IMR-90 (cell line): ENCODE results near the gene MTA3. TPM values are rescaled to one million over a fixed set of nuclear protein-coding genes. Genes with fewer than 3 reads are reported as not detected.

Source experiments
- ATAC-seq: fragments of 200-7000 bp; cut with Tn5 transposase; 2 replicates; pipeline ENCODE4 v1.9.1; 2020; ENCODE audit warnings: low read depth, mild to moderate bottlenecking, moderate library complexity
- BruUV-seq: library from RNA; stranded (reverse); fragments of 400-500 nt; replicated peaks from 2 replicates; lab custom pipeline; 2021; lab: Mats Ljungman, UMichigan
- CTCF ChIA-PET: fragments of 300-600 bp; formaldehyde crosslinking; extraction: SDS; loops from one replicate; lab custom pipeline; 2021; ENCODE audit warnings: antibody characterized with exemption; lab: Yijun Ruan, JAX
- POLR2A ChIA-PET: fragments of 300-600 bp; sonication (Branson Sonifier 250); formaldehyde crosslinking; loops from one replicate; lab custom pipeline; 2022; ENCODE audit warnings: antibody characterized with exemption; ENCODE audit not compliant: unreplicated experiment; lab: Charles Lee
- DNase-seq: peaks from one replicate; pipeline ENCODE4 v3.0.0; 2013
- H2AFZ ChIP-seq: replicated peaks from 2 replicates; pipeline ENCODE3; 2013; ENCODE audit warnings: low read length, mild to moderate bottlenecking; ENCODE audit not compliant: poor library complexity
- H2AK5ac ChIP-seq: 2 replicates; pipeline ENCODE4 v1.6.1; 2013; ENCODE audit warnings: low read depth, low read length, inconsistent platforms
- H2AK9ac ChIP-seq: replicated peaks from 2 replicates; pipeline ENCODE3; 2013; ENCODE audit warnings: mild to moderate bottlenecking, low read depth, low read length, moderate library complexity; ENCODE audit not compliant: poor library complexity
- H2BK120ac ChIP-seq: 2 replicates; pipeline ENCODE4 v1.6.1; 2013; ENCODE audit warnings: low read depth, low read length, inconsistent platforms
- H2BK15ac ChIP-seq: 3 replicates; pipeline ENCODE4 v1.6.1; 2013; ENCODE audit warnings: low read depth, low read length, inconsistent platforms
- H2BK20ac ChIP-seq: 2 replicates; pipeline ENCODE4 v1.6.1; 2013; ENCODE audit warnings: low read depth, mild to moderate bottlenecking, inconsistent platforms, low read length, moderate library complexity
- H2BK5ac ChIP-seq: 2 replicates; pipeline ENCODE4 v1.6.1; 2013; ENCODE audit warnings: mild to moderate bottlenecking, low read depth, low read length, inconsistent platforms; ENCODE audit not compliant: poor library complexity, severe bottlenecking
- H3K14ac ChIP-seq: replicated peaks from 2 replicates; pipeline ENCODE4 v1.6.1; 2013; ENCODE audit warnings: low read depth, low read length, inconsistent platforms
- H3K18ac ChIP-seq: 2 replicates; pipeline ENCODE4 v1.6.1; 2013; ENCODE audit warnings: low read depth, low read length, control low read depth
- H3K23ac ChIP-seq: 2 replicates; pipeline ENCODE4 v1.6.1; 2013; ENCODE audit warnings: low read depth, low read length, inconsistent platforms
- H3K27ac ChIP-seq: 2 replicates; pipeline ENCODE4 v1.5.1; 2013; ENCODE audit warnings: mild to moderate bottlenecking, control low read depth, low read length; ENCODE audit not compliant: insufficient read depth
- H3K27me3 ChIP-seq: 2 replicates; pipeline ENCODE4 v1.6.1; 2013; ENCODE audit warnings: low read length; ENCODE audit not compliant: control insufficient read depth, insufficient read depth
- H3K36me3 ChIP-seq: 2 replicates; pipeline ENCODE4 v1.6.1; 2013; ENCODE audit warnings: low read length, mixed read lengths; ENCODE audit not compliant: control insufficient read depth, insufficient read depth
- H3K4ac ChIP-seq: 2 replicates; pipeline ENCODE4 v1.6.1; 2013; ENCODE audit warnings: low read depth, low read length, inconsistent platforms
- H3K4me1 ChIP-seq: 2 replicates; pipeline ENCODE4 v1.6.1; 2013; ENCODE audit warnings: low read length, mixed read lengths; ENCODE audit not compliant: control insufficient read depth, insufficient read depth
- H3K4me2 ChIP-seq: 2 replicates; pipeline ENCODE4 v1.6.1; 2013; ENCODE audit warnings: low read depth, mild to moderate bottlenecking, control low read depth, low read length, moderate library complexity
- H3K4me3 ChIP-seq: 2 replicates; pipeline ENCODE4 v1.5.1; 2013; ENCODE audit warnings: low read depth, mild to moderate bottlenecking, control low read depth, low read length, moderate library complexity; ENCODE audit not compliant: insufficient read depth
- H3K56ac ChIP-seq: 2 replicates; pipeline ENCODE4 v1.6.1; 2013; ENCODE audit warnings: low read length, inconsistent platforms; ENCODE audit not compliant: insufficient read depth; ENCODE audit errors: extremely low read depth
- H3K79me1 ChIP-seq, 2 experiments: 2 replicates each; pipeline ENCODE4 v1.6.1; 2013; ENCODE audit warnings: low read length in 2 of 2, inconsistent platforms in 1 of 2, low read depth in 1 of 2
- H3K9ac ChIP-seq: 2 replicates; pipeline ENCODE4 v1.6.1; 2013; ENCODE audit warnings: low read depth, low read length, control low read depth
- H3K9me1 ChIP-seq: 2 replicates; pipeline ENCODE4 v1.6.1; 2013; ENCODE audit warnings: low read length, inconsistent platforms; ENCODE audit not compliant: insufficient read depth
- H3K9me3 ChIP-seq: 2 replicates; pipeline ENCODE4 v1.6.1; 2013; ENCODE audit warnings: low read length; ENCODE audit not compliant: control insufficient read depth, insufficient read depth
- H4K20me1 ChIP-seq: 2 replicates; pipeline ENCODE4 v1.6.1; 2013; ENCODE audit warnings: low read length, inconsistent platforms; ENCODE audit not compliant: insufficient read depth
- H4K5ac ChIP-seq: 2 replicates; pipeline ENCODE4 v1.6.1; 2013; ENCODE audit warnings: mild to moderate bottlenecking, low read depth, low read length, control low read depth
- H4K8ac ChIP-seq, 2 experiments: 2 replicates each; pipeline ENCODE4 v1.6.1; 2013; ENCODE audit warnings: low read depth in 2 of 2, low read length in 2 of 2, control low read depth in 1 of 2, inconsistent platforms in 1 of 2
- H4K91ac ChIP-seq: 2 replicates; pipeline ENCODE4 v1.6.1; 2013; ENCODE audit warnings: low read depth, low read length, inconsistent platforms; ENCODE audit not compliant: insufficient read depth
- BHLHE40 ChIP-seq: fragments of 150-350 bp; IDR thresholded peaks from 2 replicates; pipeline ENCODE4 v1.6.1; 2016; ENCODE audit warnings: mild to moderate bottlenecking, low read depth, low read length
- CEBPB ChIP-seq: IDR thresholded peaks from 2 replicates; pipeline ENCODE4 v1.6.1; 2012; ENCODE audit warnings: low read depth, low read length, improper control_type of control experiment
- CHD1 ChIP-seq: IDR thresholded peaks from 2 replicates; pipeline ENCODE4 v1.6.1; 2012; ENCODE audit warnings: low read depth, low read length, improper control_type of control experiment
- FOS ChIP-seq: fragments of 150-350 bp; IDR thresholded peaks from 2 replicates; pipeline ENCODE4 v1.6.1; 2016; ENCODE audit warnings: low read depth, low read length
- MAFK ChIP-seq: IDR thresholded peaks from 2 replicates; pipeline ENCODE4 v1.6.1; 2012; ENCODE audit warnings: low read depth, low read length, improper control_type of control experiment
- MAZ ChIP-seq: IDR thresholded peaks from 2 replicates; pipeline ENCODE4 v1.6.1; 2012; ENCODE audit warnings: low read depth, mild to moderate bottlenecking, low read length, improper control_type of control experiment, moderate library complexity, borderline replicate concordance
- MXI1 ChIP-seq: IDR thresholded peaks from 2 replicates; pipeline ENCODE4 v1.6.1; 2012; ENCODE audit warnings: low read depth, mild to moderate bottlenecking, low read length, moderate library complexity, borderline replicate concordance
- NFE2L2 ChIP-seq: fragments of 150-350 bp; IDR thresholded peaks from 2 replicates; pipeline ENCODE4 v1.6.1; 2016; ENCODE audit warnings: low read depth, mild to moderate bottlenecking, low read length
- POLR2A ChIP-seq: IDR thresholded peaks from 2 replicates; pipeline ENCODE4 v1.6.1; 2012; ENCODE audit warnings: mild to moderate bottlenecking, low read depth, low read length
- RAD21 ChIP-seq: IDR thresholded peaks from 2 replicates; pipeline ENCODE4 v1.6.1; 2012; ENCODE audit warnings: low read length, improper control_type of control experiment
- RCOR1 ChIP-seq: IDR thresholded peaks from 2 replicates; pipeline ENCODE4 v1.6.1; 2012; ENCODE audit warnings: mild to moderate bottlenecking, low read length, improper control_type of control experiment; ENCODE audit not compliant: insufficient replicate concordance
- RFX5 ChIP-seq: IDR thresholded peaks from 2 replicates; pipeline ENCODE4 v1.8.0; 2012; ENCODE audit warnings: low read depth, mild to moderate bottlenecking, low read length, moderate library complexity
- SMC3 ChIP-seq: fragments of 150-350 bp; IDR thresholded peaks from 2 replicates; pipeline ENCODE4 v1.6.1; 2016; ENCODE audit warnings: low read depth, mild to moderate bottlenecking, antibody characterized with exemption, low read length, moderate library complexity
- WGBS, 2 experiments: methylation state at CpG; one replicate each; pipeline versions ENCODE4 v1.1.5 to v1.1.7; 2013; ENCODE audit warnings: missing lambda C conversion rate in 2 of 2; ENCODE audit not compliant: insufficient read length in 1 of 2; ENCODE audit errors: extremely low coverage in 2 of 2; 5-methylcytosine and 5-hydroxymethylcytosine counted together
- dilution Hi-C: fragments of 300-500 bp; cut with HindIII; formaldehyde crosslinking; loops from one replicate; pipeline ENCODE4 v1.14.3; 2018; ENCODE audit warnings: low sequenced_read_pairs; ENCODE audit not compliant: unreplicated experiment
- in situ Hi-C: fragments of 300-500 bp; cut with MboI; formaldehyde crosslinking; loops from 3 replicates; pipeline ENCODE4 v1.14.3; 2019; ENCODE audit warnings: low sequenced_read_pairs, inconsistent platforms, mixed read lengths
- intact Hi-C: fragments of 100-400 bp; cut with micrococcal nuclease; formaldehyde crosslinking; loops from 2 replicates; pipeline ENCODE4 v1.10.0; 2022
- polyA plus RNA-seq, 3 experiments: library from polyadenylated mRNA; depleted of rRNA; stranded (reverse); fragments of >200 nt; gene quantifications; 2 replicates each; pipeline ENCODE4 v1.2.3, GENCODE V29; 2012; ENCODE audit warnings: low replicate concordance in 1 of 3
- total RNA-seq: library from RNA; depleted of rRNA; stranded (reverse); fragments of >200 nt; gene quantifications from 2 replicates; pipeline ENCODE4 v1.2.3, GENCODE V29; 2012
- TF ChIP-seq, protein P1 (sequence below): conservative IDR thresholded peaks from 2 replicates; pipeline ENCODE4 v1.5.1; 2012; ENCODE audit warnings: mild to moderate bottlenecking, low read depth, low read length, improper control_type of control experiment
- TF ChIP-seq, protein P2 (sequence below): fragments of 150-350 bp; IDR thresholded peaks from 2 replicates; pipeline ENCODE4 v1.6.1; 2016; ENCODE audit warnings: low read depth, mild to moderate bottlenecking, low read length, moderate library complexity, borderline replicate concordance
- TF ChIP-seq, protein P3 (sequence below): fragments of 150-350 bp; IDR thresholded peaks from 2 replicates; pipeline ENCODE4 v1.6.1; 2017; ENCODE audit warnings: mild to moderate bottlenecking, antibody characterized with exemption, low read length, low read depth

MTA3 gene
- total and polyA plus RNA-seq, 2 of the 4 experiments (the other 2 are of a cell fraction) = 31.9 to 34.3 TPM

DNA sequence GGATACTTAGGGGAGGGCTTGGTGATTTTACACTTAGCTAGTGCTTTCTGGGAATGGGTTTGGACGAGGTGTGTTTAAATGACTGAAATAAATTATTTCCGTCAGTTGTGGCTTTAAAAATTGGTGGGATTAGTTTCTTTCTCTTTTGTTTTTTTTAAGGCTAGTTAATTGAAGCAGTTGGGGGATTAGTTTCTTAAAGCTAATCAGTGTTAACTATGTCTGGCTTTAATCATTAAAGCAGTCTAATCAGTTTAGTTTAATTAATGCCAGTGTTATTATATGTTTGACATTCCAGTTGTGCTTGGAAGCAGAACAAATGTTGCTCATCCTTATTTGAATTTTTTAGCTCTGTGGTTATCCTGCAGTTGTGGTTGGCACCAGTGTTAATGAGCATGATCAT, 10.2 kb downstream of the MTA3 start:
- no peak overlapping the region for H2AFZ ChIP-seq
- H3K23ac ChIP-seq = no peak overlapping the region
- peaks cover 31% of the 10 kb centered on the region for H3K36me3 ChIP-seq
- no peak overlapping the region for H2BK120ac ChIP-seq
- H3K14ac ChIP-seq = no peak overlapping the region
- H3K18ac ChIP-seq = no peak overlapping the region
- H3K4me1 ChIP-seq = no peaks in the 10 kb centered on the region
- CTCF ChIA-PET = no interaction called here
- H2BK20ac ChIP-seq = no peak overlapping the region
- intact Hi-C loops (no loop called here), in situ Hi-C loops (no loop called here), dilution Hi-C loops (no loop called here)
- no peak overlapping the region for H2AK9ac ChIP-seq
- no peaks in the 10 kb centered on the region for H3K9me3 ChIP-seq
- POLR2A ChIA-PET = no interaction called here
- no peak for TF ChIP-seq MAFK
- TF ChIP-seq RAD21 = no peak
- no peak for TF ChIP-seq CEBPB
- TF ChIP-seq, protein P1, sequence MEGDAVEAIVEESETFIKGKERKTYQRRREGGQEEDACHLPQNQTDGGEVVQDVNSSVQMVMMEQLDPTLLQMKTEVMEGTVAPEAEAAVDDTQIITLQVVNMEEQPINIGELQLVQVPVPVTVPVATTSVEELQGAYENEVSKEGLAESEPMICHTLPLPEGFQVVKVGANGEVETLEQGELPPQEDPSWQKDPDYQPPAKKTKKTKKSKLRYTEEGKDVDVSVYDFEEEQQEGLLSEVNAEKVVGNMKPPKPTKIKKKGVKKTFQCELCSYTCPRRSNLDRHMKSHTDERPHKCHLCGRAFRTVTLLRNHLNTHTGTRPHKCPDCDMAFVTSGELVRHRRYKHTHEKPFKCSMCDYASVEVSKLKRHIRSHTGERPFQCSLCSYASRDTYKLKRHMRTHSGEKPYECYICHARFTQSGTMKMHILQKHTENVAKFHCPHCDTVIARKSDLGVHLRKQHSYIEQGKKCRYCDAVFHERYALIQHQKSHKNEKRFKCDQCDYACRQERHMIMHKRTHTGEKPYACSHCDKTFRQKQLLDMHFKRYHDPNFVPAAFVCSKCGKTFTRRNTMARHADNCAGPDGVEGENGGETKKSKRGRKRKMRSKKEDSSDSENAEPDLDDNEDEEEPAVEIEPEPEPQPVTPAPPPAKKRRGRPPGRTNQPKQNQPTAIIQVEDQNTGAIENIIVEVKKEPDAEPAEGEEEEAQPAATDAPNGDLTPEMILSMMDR = no peak
- TF ChIP-seq POLR2A = no peak
- no peak for TF ChIP-seq RFX5
- no peak for TF ChIP-seq MXI1
- no peak for TF ChIP-seq BHLHE40
- no peak for TF ChIP-seq FOS
- no peak for TF ChIP-seq RCOR1
- no peak for TF ChIP-seq SMC3
- no peak for TF ChIP-seq NFE2L2
- TF ChIP-seq, protein P2, sequence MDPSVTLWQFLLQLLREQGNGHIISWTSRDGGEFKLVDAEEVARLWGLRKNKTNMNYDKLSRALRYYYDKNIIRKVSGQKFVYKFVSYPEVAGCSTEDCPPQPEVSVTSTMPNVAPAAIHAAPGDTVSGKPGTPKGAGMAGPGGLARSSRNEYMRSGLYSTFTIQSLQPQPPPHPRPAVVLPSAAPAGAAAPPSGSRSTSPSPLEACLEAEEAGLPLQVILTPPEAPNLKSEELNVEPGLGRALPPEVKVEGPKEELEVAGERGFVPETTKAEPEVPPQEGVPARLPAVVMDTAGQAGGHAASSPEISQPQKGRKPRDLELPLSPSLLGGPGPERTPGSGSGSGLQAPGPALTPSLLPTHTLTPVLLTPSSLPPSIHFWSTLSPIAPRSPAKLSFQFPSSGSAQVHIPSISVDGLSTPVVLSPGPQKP = no peak
- no peak for TF ChIP-seq CHD1
- TF ChIP-seq, protein P3, sequence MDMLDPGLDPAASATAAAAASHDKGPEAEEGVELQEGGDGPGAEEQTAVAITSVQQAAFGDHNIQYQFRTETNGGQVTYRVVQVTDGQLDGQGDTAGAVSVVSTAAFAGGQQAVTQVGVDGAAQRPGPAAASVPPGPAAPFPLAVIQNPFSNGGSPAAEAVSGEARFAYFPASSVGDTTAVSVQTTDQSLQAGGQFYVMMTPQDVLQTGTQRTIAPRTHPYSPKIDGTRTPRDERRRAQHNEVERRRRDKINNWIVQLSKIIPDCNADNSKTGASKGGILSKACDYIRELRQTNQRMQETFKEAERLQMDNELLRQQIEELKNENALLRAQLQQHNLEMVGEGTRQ = no peak
- TF ChIP-seq MAZ = no peak
- no peak overlapping the region for H2BK5ac ChIP-seq
- no peak overlapping the region for H4K5ac ChIP-seq
- H2AK5ac ChIP-seq = no peak overlapping the region
- no peak overlapping the region for H3K4me2 ChIP-seq
- H3K56ac ChIP-seq = no peak overlapping the region
- no peak overlapping the region for H3K4me3 ChIP-seq
- DNase-seq (no peak), ATAC-seq (no peak)
- no peak overlapping the region for H4K8ac ChIP-seq
- H4K91ac ChIP-seq = no peak overlapping the region
- H3K27me3 ChIP-seq = no peaks in the 10 kb centered on the region
- H3K79me1 ChIP-seq = peaks cover 21 to 44% of the 10 kb centered on the region in 2 experiments
- H3K27ac ChIP-seq = no peak overlapping the region
- H3K4ac ChIP-seq = no peak overlapping the region
- no peak overlapping the region for H3K9ac ChIP-seq
- WGBS, 2 experiments = no CpG with 5 or more reads among the region's 2 CpGs
- H4K20me1 ChIP-seq = no peaks in the 10 kb centered on the region; the same call in 1 of the 2 replicates
- H2BK15ac ChIP-seq = no peak overlapping the region
- no TSS peak for BruUV-seq
- 0 out of 2 replicates have a peak, but pooled peaks cover 2% of the 10 kb centered on the region for H3K9me1 ChIP-seq
